Measurements from ENCODE around the gene SEC14L2.
"Not testable (repeated sequence)": the region's sequence is repeated elsewhere in the genome, so short reads cannot be mapped to it uniquely, and the experiment has no call there.

Gene SEC14L2

DNA sequence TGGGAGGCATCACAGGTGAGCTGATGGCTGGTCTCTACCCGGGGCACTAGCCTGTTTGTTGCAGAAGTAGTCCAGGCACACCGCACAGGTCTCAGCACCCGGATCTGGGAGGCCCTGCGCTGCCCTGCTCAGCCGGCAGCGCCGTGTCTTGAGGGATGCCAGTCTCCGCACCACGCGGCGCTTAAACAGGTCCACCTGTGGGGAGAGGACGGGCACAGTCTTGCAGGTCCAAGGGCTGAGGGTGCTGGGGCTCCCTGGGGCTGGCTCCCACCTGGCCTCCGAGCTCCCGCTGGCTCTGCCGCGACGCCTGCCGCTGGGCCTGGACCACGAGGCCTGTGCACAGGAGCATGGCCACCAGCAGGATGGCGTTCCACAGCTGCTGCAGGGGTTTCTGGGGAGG lies 16.8 kb upstream of the SEC14L2 start:
- DNase-seq, result no peak

- DNase-seq, result no peak
These were observed 15.6 kb upstream of the SEC14L2 start for GRCh38 chr22:30381264-30381663.

DNA sequence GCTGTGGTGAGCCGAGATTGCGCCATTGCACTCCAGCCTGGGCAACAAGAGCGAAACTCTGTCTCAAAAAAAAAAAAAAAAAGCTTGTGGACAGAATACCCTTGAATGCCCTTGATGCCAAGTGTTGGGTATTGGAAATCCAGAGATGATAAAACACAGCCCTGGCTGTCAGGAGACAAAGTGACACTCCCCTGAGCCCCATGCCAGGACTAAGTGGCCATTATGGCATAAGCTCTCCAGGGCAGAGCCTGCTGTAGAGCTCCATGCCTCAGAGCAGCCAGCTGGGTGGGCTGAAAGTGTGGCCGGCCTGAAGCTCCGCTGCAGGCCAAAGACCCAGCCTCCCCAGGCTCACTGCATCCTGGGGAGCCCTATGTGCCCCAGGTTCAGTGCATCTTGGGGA lies 14.5 kb upstream of the SEC14L2 start:
- DNase-seq, result no peak

DNA sequence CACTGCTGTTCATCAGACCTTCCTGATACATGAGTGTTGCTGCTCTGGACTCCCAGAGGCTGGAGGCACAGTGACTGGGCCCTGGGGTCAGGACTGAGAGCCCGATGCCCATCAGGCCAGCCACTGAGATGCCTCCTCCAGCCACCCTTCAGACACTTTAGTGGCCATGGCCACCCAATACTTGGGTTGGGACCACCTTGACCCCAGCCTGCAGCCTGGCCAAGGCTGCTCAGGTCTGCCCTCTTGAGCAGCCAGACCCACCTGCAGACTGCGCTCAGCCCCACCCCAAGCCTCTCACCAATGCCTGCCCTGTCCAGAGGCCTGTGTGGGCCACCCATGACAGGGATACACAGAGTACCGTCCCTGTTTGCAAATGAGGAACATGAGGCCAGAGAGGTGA lies 13.8 kb upstream of the SEC14L2 start:
- DNase-seq, result no peak

- no peak for DNase-seq
These were observed 10.9 kb upstream of the SEC14L2 start for GRCh38 chr22:30385942-30386341.

- DNase-seq, result no peak
These were observed 10.2 kb upstream of the SEC14L2 start for GRCh38 chr22:30386608-30386959.

DNA sequence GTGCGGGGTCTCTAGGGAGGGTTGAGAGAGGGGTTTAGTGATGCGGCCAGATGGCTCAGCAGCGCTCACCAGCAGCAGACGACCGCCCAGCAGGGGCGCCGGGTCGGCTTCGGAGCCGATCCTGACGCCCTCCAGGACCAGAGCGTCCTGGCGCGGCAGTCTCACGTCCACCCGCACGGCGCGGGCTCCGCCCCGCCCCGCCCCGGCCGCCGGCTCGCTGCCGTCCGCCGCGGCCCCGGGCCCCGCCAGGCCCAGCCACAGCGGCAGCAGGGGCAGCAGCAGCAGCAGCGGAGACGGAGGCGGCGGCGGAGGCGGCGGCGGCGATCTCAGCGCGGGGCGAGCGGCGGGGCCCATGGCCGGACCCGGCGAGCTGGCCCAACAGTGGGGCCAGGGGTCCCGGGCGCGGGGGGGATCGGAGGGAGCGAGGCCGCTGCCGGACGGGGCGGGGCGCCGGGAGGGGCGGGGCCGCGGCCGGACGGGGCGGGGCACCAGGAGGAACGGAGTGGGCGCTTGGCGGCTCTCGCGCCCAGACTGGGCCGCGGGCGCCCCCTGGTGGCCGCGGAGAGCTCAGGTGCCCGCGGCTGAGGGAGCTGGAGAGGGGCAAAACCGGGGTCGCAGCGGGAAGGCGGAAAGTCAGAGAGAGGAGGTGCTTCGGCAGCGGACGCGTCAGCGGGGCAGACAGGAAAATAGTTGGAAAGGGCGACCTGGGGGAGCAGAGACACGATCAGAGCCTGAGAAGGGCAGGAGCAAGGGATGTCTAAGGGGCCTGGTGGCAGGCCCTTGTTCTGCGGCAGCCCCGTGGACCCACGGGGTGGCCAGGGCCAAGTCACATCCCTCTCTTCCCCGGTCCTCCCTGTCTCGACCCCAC lies 9.6 kb upstream of the SEC14L2 start, which contains the start of gene RNF215:
TSS of gene RNF215 (minus strand) at position 452 of the 868 bp plus-strand sequence. CDS start at position 354, 98 bp downstream.
- peak; percentile 86 for DNase-seq

DNA sequence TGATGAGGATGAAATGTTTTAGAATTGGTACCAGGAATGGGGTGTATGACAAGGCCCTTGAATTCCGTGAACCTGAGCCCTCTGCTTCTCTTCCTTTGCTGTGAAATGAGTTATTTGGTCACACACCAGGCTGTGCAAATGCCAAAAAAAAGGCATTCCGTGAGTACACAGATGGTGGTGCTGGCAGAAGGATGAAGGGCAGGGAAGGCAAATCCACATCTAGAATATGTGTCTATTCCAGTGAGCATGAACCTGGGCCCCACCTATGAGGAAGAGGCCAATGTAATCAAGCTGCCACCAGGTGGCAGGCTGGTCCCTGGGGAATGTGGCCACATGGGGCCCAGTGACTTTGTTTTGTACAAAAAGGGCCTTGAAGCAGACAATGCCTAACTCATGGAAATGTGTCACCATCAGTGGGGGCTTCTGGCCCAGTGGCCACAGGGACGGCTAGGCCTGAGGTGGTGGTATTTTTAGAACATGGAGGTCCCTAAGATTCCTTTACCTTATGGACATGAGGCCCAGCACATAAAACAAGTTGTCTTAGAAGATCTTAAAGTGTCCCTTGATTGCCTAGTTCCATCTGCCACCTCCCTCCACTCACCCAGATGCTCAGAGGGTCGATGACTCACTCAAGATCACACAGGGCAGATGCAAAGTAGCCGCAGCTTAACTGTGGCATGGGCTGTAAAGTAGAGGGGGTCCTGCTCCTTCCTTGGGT lies 5.7 kb upstream of the SEC14L2 start:
- peak; percentile 83 for DNase-seq

- DNase-seq, result no peak
These were observed 4.0 kb upstream of the SEC14L2 start for GRCh38 chr22:30392661-30393321.

- DNase-seq, result no peak
These were observed 3.5 kb upstream of the SEC14L2 start for GRCh38 chr22:30393322-30393680.

DNA sequence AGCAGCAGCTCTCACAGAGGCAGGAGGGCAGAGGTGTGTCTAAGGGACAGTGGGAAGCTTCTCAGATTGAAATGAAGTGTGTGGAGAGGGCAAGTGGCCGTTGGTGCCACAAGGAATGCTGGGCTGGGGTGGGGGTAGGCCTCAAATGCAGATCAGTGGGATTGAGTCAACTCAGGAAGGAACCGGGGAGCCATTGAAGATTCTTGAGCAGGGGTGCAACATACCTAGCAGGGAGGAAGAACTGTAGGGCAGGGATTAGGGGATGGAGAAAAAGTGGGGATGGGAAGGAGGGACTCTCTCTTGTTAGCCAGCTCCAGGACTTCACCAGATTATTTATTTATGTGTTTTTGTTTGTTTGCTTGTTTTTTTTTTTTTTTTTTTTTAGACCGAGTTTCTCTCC lies 2.9 kb upstream of the SEC14L2 start:
- no peak for DNase-seq

- no peak for DNase-seq
These were observed 1.1 kb downstream of the SEC14L2 start for GRCh38 chr22:30397656-30398635.

GRCh38 chr22:30398685-30399680 lies 2.2 kb downstream of the SEC14L2 start:
- DNase-seq, result no peak

- no peak for DNase-seq
These were observed 2.9 kb downstream of the SEC14L2 start for GRCh38 chr22:30399718-30400117.

DNA sequence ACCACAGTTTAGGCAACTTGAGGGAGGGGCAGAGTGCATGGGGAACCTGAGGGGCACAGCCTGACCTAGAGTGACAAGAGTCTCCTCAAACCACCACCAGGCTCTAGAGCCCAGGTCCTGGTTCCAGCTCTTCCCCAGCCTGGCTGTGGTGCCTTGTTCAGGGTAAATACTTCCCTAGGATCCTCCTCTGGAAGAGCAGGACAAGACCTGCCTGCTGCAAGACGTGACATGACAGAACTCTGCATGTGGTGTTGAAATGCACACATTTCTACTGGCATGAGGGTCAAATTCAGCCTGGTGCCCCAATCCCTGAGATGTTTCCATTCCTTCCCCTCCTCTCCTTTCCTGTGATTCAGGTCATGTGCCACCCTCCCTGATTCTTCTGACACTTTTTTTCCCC lies 3.3 kb downstream of the SEC14L2 start:
- no peak for DNase-seq

DNA sequence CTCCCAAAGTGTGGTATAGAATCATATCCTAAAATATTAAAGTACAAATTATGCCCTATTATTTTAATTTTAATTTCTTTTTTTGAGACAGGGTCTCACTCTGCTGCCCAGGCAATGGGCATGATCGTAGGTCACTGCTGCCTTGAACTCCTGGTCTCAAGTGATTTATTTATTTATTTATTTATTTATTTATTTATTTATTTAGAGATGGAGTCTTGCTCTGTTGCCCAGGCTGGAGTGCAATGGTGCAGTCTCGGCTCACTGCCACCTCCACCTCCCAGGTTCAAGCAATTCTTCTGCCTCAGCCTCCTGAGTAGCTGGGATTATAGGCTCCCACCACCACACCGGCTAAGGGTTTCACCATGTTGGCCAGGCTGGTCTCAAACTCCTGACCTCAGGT lies 4.2 kb downstream of the SEC14L2 start:
- not testable (repeated sequence) for DNase-seq

- DNase-seq, result no peak
These were observed 5.4 kb downstream of the SEC14L2 start for GRCh38 chr22:30402028-30402765.

GRCh38 chr22:30402766-30403104 lies 5.9 kb downstream of the SEC14L2 start:
- not testable (repeated sequence) for DNase-seq

DNA sequence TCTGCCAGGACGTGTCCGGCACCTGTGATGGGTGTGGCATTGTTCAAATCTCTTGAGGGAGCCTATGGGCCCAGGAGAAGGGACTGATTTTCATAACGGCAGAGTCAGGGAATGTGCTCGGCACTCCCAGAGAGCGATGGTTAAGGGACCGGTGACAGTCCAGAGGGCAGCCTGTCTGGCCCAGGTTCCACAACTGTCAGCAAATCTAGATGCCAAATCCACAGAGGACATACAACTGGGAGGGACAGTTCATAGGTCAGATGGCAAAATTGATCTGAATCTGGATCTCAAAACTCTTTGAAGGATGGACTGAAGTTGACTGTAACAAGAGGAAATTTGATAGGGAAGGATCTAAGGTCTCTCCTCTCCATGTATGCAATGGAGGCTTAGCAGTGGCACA lies 7.5 kb downstream of the SEC14L2 start:
- no peak for DNase-seq

DNA sequence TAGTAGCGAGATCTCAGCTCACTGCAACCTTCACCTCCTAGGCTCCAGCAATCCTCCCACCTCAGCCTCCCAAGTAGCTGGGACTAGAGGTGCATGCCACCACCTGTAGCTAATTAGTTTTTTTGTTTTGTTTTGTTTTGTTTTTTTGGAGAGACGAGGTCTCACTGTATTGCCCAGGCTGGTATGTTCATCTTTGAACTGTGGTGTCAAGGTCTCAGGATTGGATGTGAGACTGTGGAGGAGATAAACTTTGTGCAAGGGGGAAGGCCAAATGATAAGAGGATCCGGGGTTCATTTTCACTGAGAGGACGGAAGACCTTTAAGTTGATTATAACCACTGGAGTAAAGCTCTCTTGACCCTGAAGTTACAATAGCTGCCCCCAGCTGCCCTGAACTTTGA lies 8.9 kb downstream of the SEC14L2 start:
- DNase-seq, result no peak

DNA sequence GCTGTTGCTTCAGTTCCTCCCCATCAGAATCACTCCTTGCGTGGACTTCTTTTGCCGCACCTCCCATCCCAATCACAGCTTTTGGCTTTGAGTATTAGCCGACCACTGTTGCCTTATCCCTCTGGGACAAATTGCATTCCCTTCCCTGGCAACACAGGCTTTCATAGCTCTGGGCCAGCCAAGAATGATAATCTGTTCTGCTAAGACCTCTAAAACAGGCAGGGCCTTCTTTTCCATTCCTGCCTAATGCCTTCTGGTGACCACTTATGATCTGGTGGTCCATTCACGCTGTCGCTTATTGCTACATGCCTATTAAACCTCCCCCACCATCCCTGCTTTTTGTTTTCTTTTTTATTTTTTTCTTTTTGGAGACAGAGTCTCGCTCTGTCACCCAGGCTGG lies 9.6 kb downstream of the SEC14L2 start:
- DNase-seq, result no peak
